Measurements from ENCODE around the gene ZFP3.
"Not testable (repeated sequence)": the region's sequence is repeated elsewhere in the genome, so short reads cannot be mapped to it uniquely, and the experiment has no call there.

Gene ZFP3

GRCh38 chr17:5124896-5125295 lies 46.6 kb downstream of the ZFP3 start:
- DNase-seq (ENCODE audit: low spot score), result not testable (repeated sequence)

- DNase-seq (ENCODE audit: low spot score), result no peak
Measured at GRCh38 chr17:5126719-5127488, 48.6 kb downstream of the ZFP3 start.

- no peak for DNase-seq (ENCODE audit: low spot score)
Measured at GRCh38 chr17:5127910-5128309, 49.6 kb downstream of the ZFP3 start.

DNA sequence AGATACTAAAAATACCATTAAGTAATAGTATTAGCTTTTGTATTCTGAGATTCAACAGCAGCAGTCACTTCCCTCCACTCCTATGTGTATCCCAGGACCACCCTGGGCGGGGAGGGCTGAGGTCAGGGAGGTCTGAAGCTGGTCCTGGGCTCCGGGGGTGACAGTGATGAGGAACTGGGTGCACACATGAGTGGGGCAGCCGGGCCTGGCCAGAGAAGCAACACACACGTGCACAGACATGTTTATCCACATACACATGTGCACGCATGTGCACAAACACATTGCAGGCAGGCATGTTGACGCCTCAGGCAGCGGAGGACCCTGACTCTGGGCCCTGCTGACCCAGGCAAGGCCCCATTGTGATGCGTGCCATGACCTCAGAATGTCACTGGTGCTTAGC lies 50.1 kb downstream of the ZFP3 start:
- DNase-seq (ENCODE audit: low spot score), result not testable (repeated sequence)

DNA sequence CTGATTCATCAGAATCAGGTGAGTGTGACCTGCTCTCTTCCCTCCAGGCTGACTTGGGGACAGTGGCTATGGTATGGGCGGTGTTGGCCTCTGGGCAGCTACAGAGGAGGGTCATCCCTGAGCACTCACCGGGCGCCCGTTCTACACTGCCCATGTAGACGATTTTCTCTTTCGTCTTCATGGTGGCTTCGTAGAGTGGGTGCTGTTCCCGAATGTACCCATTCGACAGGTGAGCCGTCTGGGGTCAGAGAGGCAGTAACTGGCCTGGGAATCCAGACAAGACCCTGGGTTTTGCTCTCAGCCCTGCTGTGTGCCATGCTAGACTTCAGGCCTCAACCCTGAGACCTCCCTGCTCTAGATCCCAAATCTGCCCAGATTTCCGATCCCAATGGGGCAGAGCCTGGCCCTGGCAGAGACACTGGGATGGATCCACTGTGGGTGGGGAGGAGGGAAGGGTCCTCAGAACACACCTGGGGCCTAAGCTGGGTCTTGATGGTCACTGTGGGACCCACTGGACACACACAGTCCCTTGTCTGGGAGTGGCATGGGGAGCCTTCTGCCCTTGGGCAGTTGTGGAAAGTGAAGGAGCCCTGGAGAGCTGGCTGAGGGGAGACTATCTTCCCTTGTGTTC lies 50.8 kb downstream of the ZFP3 start:
- DNase-seq (ENCODE audit: low spot score), result no peak

- not testable (repeated sequence) for DNase-seq (ENCODE audit: low spot score)
Measured at GRCh38 chr17:5129770-5130169, 51.5 kb downstream of the ZFP3 start.

- not testable (repeated sequence) for DNase-seq (ENCODE audit: low spot score)
Measured at GRCh38 chr17:5130261-5130660, 52.0 kb downstream of the ZFP3 start.

- not testable (repeated sequence) for DNase-seq (ENCODE audit: low spot score)
Measured at GRCh38 chr17:5130687-5131086, 52.4 kb downstream of the ZFP3 start.

DNA sequence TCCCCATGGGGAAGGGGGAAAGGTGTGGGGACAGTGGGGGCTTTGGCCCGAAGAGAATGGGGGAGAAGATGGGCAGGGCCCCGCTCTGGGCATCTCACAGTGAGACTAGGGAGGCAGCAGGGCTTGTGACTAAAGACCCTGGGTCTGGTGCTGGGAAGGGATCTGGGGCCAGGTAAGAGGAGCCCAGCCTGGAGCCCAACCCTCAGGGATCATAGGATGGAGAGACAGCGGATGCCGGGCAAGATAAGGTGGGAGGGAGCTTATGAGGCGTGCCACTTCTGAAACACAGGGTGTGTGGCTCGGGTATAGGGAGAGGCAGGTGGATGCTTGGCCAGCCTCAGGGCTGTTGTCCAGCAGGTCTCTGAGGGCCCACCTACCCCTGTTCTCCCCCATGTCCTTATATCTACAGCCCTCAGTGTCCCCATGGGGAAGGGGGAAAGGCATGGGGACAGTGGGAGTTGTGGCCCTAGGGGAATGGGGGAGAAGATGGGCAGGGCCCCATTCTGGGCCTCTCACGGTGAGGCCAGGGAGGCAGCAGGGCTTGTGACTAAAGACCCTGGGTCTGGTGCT lies 53.0 kb downstream of the ZFP3 start:
- no peak for DNase-seq (ENCODE audit: low spot score)

- DNase-seq (ENCODE audit: low spot score), result not testable (repeated sequence)
Measured at GRCh38 chr17:5131799-5132502, 53.7 kb downstream of the ZFP3 start.

GRCh38 chr17:5132503-5133225 lies 54.4 kb downstream of the ZFP3 start:
- DNase-seq (ENCODE audit: low spot score), result not testable (repeated sequence)

DNA sequence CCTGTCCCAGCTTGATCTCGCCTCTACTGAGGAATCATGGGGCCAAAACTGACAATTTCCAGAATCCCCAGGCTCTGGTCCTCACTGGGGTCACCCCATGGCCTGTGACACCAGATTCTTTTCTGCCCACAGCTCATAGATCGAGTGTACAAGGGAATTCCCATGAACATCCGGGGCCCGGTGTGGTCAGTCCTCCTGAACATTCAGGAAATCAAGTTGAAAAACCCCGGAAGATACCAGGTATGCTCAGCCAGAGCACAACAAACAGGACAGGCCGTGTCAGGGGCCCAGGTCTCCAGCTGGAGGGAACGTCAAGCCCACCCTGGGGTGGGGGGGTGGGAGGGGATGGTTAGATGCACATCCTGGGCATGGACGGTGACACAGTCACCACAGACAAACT lies 55.0 kb downstream of the ZFP3 start:
- no peak for DNase-seq (ENCODE audit: low spot score)

DNA sequence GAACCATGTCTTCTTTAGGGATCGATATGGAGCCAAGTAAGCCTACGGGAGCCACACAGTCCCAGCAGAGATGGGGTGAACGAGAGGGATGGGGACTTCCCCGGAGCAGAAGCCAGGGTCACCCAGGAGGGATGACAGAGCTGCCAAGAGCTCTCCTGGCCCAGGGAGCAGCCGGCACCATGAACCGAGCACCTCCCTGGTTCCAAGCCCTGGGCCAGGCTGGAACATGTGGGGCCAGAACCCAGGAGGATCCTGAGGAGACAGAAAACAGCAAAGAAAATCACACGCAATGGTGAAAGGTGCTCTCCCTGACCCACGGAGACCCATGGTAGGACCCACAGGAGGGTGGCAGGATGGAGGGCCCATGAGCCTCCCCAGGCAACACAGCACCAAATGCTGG lies 55.7 kb downstream of the ZFP3 start:
- DNase-seq (ENCODE audit: low spot score), result not testable (repeated sequence)

GRCh38 chr17:5134571-5134970 lies 56.3 kb downstream of the ZFP3 start:
- DNase-seq (ENCODE audit: low spot score), result not testable (repeated sequence)

GRCh38 chr17:5135131-5135712 lies 57.0 kb downstream of the ZFP3 start:
- DNase-seq (ENCODE audit: low spot score), result not testable (repeated sequence)

DNA sequence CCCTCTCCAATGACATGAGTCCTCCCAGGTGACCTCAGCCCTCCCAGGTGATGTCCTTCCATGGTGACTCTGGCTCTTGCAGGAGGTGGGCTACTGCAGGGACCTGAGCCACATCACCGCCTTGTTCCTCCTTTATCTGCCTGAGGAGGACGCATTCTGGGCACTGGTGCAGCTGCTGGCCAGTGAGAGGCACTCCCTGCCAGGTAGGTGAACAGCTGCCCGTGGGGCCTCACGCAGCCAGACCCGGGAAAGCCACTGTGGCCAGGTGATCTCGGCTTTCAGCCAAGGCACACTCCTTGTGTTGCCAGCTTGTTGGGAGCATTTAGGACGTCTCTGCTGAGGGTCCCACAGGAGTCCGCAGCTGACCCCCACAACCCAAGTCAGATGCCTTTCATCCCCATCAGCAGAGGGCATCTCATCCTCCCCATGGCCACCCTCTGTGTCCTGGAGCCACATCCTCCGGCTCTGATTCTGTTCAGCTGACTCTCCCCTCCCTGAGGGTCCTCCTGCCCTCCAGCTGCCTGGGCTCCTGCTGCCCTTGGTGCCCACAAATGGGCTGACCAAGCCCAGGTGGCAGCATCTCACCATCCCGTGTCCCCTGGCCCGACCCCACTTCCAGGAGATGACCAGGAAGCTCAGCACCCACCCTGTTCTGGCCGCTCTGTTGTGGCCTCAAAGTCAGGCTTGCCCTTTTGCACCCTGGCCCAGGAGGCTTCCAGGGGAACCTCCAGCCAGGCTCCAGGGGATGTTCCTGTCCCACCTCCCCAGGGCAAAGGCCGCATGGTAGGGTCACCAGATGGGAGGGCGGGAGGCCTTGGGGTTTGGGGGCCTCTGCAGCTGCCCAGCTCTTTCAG lies 57.7 kb downstream of the ZFP3 start:
- DNase-seq (ENCODE audit: low spot score), result no peak

DNA sequence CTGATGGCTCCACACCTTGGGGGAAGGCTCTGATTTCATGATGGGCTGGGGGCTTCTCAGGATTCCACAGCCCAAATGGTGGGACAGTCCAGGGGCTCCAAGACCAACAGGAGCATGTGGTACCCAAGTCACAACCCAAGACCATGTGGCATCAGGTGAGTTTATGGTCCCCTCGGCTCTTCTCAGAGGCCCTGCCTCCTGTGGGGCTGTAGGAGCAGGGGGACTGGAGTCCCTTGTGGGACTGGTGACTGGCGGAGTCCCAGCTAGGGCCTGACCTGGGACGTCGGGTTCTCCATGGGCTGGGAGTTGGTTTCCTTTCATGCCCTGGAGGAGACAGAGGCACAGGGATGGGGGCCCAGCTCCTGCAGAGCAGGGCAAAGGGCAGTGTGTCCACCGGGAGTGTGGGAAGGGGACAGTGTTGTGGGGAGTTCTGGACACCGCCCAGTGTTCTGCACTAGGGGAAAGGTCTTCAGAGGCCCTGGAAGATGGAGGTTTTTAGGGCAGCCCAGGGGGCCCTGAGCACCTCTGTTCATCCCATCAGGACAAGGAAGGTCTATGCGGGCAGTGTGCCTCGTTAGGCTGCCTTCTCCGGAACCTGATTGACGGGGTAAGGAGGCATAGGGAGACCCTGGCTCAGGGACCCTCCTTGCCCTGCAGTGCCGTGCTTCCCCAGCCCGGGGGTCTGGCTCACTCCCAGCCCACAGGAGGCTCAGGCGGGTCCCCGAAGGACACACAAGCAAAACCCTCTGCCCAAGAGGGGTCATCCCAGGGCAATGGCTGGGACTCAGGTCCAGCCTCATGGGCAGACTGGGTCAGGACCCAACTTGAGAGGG lies 58.5 kb downstream of the ZFP3 start:
- not testable (repeated sequence) for DNase-seq (ENCODE audit: low spot score)

GRCh38 chr17:5137511-5138197 lies 59.4 kb downstream of the ZFP3 start:
- DNase-seq (ENCODE audit: low spot score), result not testable (repeated sequence)

DNA sequence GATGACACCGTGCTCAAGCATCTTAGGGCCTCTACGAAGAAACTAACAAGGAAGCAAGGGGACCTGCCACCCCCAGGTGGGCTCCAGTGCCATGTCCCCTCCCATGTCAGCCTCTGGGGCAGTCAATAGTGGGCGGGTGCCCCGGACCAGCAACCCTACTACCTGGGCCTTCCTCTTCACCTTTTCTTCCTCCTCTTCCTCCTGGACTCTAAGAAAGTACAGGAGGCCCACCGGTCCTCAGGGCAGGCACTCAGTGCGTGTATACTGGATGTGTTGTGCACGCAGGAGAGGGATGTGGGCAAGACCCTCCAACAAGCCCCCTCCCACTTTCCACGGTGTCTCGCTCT lies 59.9 kb downstream of the ZFP3 start:
- DNase-seq (ENCODE audit: low spot score), result not testable (repeated sequence)
